HUES48 (cell line): ENCODE measurements around the gene ARL15.
"Not testable (repeated sequence)": the region's sequence is repeated elsewhere in the genome, so short reads cannot be mapped to it uniquely, and the experiment has no call there.

Experiments
- H3K27ac ChIP-seq: one replicate; pipeline ENCODE4 v1.7.0; 2013; ENCODE audit warnings: low read depth, low read length, inconsistent platforms
- H3K27me3 ChIP-seq: 2 replicates; pipeline ENCODE4 v1.6.1; 2013; ENCODE audit warnings: mild to moderate bottlenecking, low read length; ENCODE audit not compliant: control insufficient read depth, insufficient read depth
- H3K36me3 ChIP-seq: 2 replicates; pipeline ENCODE4 v1.6.1; 2013; ENCODE audit warnings: low read length; ENCODE audit not compliant: control insufficient read depth, insufficient read depth
- H3K4me1 ChIP-seq: 2 replicates; pipeline ENCODE4 v1.6.1; 2013; ENCODE audit warnings: mild to moderate bottlenecking, low read length; ENCODE audit not compliant: control insufficient read depth, insufficient read depth
- H3K4me3 ChIP-seq: 2 replicates; pipeline ENCODE4 v1.5.1; 2013; ENCODE audit warnings: mild to moderate bottlenecking, low read depth, low read length
- H3K9ac ChIP-seq: 2 replicates; pipeline ENCODE4 v1.6.1; 2013; ENCODE audit warnings: mild to moderate bottlenecking, low read depth, low read length, moderate library complexity
- H3K9me3 ChIP-seq: 2 replicates; pipeline ENCODE4 v1.6.1; 2013; ENCODE audit warnings: low read length; ENCODE audit not compliant: control insufficient read depth, insufficient read depth

The ARL15 gene

DNA sequence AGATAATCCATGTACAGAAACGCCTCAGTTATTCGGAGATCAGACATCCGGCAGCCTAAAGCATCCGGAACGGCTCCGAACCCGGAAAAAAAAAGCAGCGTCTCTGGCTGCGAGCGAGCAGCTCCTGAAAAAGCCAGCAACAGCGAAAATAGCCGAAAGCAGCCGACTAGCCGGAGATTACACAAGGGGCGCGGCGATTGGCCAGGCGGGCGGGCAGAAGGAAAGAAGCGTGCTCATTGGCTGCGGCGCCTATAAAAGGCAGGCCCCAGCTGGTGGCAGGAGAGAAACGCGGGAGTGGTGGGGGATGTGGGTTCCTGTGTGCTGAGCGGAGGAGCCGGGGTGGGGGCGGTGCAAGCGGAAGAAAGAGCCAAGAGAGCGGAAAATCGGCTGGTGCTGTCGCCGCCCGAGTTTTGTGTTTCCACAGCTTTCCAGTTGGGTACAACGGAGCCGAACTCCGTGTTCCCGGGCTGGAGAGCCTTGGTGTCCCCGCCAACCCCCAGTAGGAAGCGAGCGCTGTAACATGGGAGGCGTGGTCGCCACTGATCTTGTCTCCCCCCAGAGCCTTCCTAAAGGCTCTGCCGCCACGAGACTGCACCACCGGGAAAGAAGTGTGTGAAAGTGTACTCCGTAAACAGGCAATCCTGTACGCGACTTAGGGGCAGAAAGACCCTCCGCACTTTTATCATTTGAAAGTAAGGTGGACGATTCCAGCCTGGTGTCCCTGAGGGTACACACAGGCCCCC, at the start of gene ARL15:
ARL15 (minus strand) TSS at position 141 of the 743 bp plus-strand sequence.
- peaks cover 18% of the 10 kb centered on the region; the same call in 1 of the 2 replicates for H3K4me1 ChIP-seq
- peak within 1 kb of the TSS; percentile 66 for H3K27ac ChIP-seq

DNA sequence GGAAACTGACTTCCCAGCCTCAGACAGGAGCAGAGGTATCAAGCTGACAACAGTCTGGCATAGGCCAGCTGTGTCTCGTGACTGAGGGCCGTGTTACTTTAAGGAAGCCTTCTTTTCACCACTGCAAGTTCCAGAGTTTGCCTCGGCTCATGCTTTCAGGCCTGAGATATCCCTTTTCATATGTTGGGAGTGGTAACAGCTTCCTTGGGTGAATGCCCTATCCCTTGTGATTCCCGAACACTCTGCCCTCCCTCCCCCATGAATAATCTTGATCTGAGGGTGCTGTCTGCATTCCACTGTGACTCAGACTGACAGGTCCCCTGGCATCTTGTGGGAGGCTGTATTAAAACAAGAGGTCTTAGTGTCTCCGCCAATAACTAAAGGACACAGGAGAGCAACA, 49.7 kb upstream of the ARL15 start:
- no peak overlapping the region for H3K9ac ChIP-seq
- H3K4me3 ChIP-seq, result no peak overlapping the region
- H3K27me3 ChIP-seq, result no peaks in the 10 kb centered on the region
- H3K9me3 ChIP-seq, result no peaks in the 10 kb centered on the region; the same call in 1 of the 2 replicates
- H3K27ac ChIP-seq, result peak overlapping the region; percentile 29
- peaks cover 10% of the 10 kb centered on the region for H3K4me1 ChIP-seq
- no peaks in the 10 kb centered on the region for H3K36me3 ChIP-seq

More for the DNA sequence above, at the start of gene ARL15:
- H3K4me3 ChIP-seq, result peak within 1 kb of the TSS; percentile 99
- no peaks in the 10 kb centered on the region for H3K9me3 ChIP-seq
- H3K27me3 ChIP-seq, result peaks cover 19% of the 10 kb centered on the region
- H3K36me3 ChIP-seq, result no peaks in the 10 kb centered on the region
- H3K9ac ChIP-seq, result peak within 1 kb of the TSS; percentile 88

GRCh38 chr5:54357408-54358058, 47.2 kb upstream of the ARL15 start:
- no peak overlapping the region for H3K9ac ChIP-seq
- no peaks in the 10 kb centered on the region for H3K27me3 ChIP-seq
- peaks cover 15% of the 10 kb centered on the region for H3K9me3 ChIP-seq
- no peaks in the 10 kb centered on the region for H3K36me3 ChIP-seq
- no peak overlapping the region for H3K4me3 ChIP-seq
- H3K4me1 ChIP-seq, result peaks cover 10% of the 10 kb centered on the region
- no peak overlapping the region for H3K27ac ChIP-seq

DNA sequence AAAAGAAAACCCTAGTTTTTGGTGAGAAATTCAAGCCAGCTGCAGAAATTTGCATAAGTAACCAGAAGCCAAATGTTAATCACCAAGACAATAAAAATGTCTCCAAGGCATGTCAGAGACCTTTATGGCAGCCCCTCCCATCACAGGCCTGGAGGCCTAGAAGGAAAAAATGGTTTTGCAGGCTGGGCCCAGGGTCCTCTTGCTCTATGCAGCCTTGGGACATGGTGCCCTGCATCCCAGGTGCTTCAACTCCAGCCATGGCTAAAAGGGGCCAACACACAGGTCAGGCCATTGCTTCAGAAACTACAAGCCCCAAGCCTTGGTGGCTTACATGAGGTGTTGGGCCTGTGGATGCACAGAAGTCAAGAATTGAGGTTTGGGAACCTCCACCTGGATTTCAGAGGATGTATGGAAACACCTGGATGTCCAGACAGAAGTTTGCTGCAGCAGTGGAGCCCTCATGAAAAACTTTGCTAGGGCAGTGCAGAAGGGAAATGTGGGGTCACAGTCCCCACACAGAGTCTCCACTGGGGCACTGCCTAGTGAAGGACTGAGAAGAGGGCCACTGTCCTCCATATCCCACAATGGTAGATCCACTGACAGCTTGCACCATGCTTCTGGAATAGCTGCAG, 43.7 kb upstream of the ARL15 start:
- not testable (repeated sequence) for H3K4me1 ChIP-seq, H3K4me3 ChIP-seq, H3K36me3 ChIP-seq, H3K27me3 ChIP-seq, H3K27ac ChIP-seq, H3K9ac ChIP-seq
- H3K9me3 ChIP-seq, result peaks cover 19% of the 10 kb centered on the region

DNA sequence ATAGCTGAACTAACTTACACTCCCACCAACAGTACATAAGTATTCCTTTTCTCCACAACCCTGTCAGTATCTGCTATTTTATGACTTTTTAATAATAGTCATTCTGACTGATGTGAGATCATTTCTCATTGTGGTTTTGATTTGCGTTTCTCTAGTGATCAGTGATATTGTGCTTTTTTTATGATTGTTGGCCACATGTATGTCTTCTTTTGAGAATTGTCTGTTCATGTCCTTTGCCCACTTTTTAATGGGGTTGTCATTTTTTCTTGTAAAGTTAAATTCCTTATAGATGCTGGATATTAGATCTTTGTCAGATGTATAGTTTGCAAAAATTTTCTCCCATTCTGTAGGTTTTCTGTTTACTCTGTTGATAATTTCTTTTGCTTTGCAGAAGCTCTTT, 42.2 kb upstream of the ARL15 start:
- H3K9me3 ChIP-seq, result peaks cover 26% of the 10 kb centered on the region
- not testable (repeated sequence) for H3K36me3 ChIP-seq, H3K4me3 ChIP-seq, H3K27me3 ChIP-seq, H3K9ac ChIP-seq, H3K4me1 ChIP-seq, H3K27ac ChIP-seq

DNA sequence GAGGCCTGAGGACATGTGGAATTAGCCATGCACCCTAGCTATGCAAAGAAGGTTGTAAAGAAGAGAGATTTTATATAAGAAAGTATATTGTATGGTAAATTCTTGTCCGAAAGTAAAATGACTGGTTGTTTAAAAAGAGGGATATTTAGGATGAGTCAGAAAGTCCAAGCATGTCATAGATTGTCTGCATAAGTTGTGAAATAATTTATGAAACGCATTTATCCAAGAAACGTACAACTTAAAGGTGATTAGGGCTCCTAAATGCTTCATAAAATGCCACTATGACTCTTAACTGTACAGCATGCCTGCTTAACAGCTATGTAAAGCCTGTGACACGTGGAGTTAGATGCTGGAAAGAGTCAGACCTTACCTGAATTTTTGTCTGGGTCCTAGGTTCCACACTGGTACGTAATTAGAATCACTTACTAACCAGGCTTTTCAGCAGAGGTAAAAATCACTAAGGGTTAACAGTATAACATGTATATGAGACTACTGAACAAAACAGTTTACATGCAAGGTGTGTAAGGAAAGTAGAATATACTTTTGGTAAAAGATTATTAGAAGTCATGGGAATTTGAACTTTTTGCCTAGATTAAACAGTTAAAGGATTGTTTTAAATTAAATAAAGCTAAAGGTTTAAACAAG, 37.0 kb upstream of the ARL15 start:
- Histone ChIP-seq H3K4me1 (no peaks in the 10 kb centered on the region), H3K27me3 (no peaks in the 10 kb centered on the region), H3K4me3 (no peak overlapping the region), H3K27ac (no peak overlapping the region), H3K36me3 (no peaks in the 10 kb centered on the region), H3K9me3 (peaks cover 28% of the 10 kb centered on the region), H3K9ac (no peak overlapping the region)

DNA sequence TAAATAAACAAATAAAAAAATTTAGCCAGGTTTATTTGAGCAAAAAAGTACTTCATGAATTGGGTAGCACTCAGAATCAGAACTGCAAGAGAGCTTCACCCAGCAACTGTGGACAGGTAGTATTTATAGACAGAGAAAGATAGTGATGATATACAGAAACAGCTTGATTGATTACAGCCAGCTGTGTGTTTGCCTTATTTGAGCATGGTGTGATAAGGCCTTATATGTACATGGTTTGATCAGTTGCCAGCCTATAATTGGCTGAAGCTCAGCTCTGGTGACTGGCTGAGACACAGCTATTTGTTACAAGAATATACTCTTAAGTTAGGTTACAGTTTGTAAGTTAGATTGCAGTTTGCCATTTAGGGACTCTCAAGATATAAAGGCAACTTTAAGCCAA, 34.3 kb upstream of the ARL15 start:
- H3K36me3 ChIP-seq, result no peaks in the 10 kb centered on the region
- no peaks in the 10 kb centered on the region for H3K4me1 ChIP-seq
- H3K27ac ChIP-seq, result no peak overlapping the region
- H3K27me3 ChIP-seq, result no peaks in the 10 kb centered on the region
- H3K4me3 ChIP-seq, result no peak overlapping the region
- H3K9ac ChIP-seq, result no peak overlapping the region
- peaks cover 27% of the 10 kb centered on the region for H3K9me3 ChIP-seq

DNA sequence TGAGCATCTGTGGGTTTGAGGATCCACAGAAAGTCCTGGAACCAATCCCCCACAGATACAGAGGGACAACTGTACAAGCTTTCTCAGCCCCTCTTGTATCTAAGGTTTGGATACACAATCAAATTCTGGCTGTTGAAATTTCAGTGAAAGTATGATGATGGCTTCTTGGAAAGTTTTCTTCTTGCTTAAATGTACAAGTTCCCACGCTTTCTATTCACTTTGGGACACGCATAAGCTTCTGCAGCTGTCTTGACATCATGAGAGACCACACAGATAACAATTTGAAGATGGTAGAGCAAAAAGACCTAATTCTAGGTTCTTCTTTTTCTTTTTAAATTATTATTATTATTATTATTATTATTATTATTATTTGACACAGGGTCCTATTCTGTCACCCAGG, 31.6 kb upstream of the ARL15 start:
- Histone ChIP-seq H3K4me3 (no peak overlapping the region), H3K9me3 (peaks cover 12% of the 10 kb centered on the region), H3K27me3 (no peaks in the 10 kb centered on the region), H3K27ac (no peak overlapping the region), H3K9ac (no peak overlapping the region), H3K36me3 (no peaks in the 10 kb centered on the region), H3K4me1 (no peaks in the 10 kb centered on the region)

DNA sequence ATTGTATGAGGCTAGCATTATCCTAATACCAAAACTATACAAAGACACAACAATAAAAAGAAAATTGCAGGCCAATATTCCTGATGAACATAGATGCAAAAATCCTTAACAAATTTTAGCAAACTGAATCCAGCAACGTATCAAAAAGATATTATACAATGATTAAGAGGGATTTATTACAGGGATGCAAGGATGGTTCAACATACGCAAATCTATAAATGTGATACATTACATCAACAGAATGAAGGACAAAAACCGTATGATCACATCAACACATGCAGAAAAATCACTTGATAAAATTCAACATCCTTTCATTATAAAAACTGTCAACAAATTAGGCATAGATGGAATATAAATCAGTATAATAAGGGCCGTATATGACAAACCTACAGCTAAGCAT, 27.1 kb upstream of the ARL15 start:
- Histone ChIP-seq H3K9me3 (no peaks in the 10 kb centered on the region), H3K4me3 (no peak overlapping the region), H3K4me1 (no peaks in the 10 kb centered on the region), H3K27ac (no peak overlapping the region), H3K36me3 (no peaks in the 10 kb centered on the region), H3K9ac (no peak overlapping the region), H3K27me3 (no peaks in the 10 kb centered on the region)

- Histone ChIP-seq H3K27ac (no peak overlapping the region), H3K27me3 (no peaks in the 10 kb centered on the region), H3K9me3 (no peaks in the 10 kb centered on the region), H3K4me1 (no peaks in the 10 kb centered on the region), H3K4me3 (no peak overlapping the region), H3K9ac (no peak overlapping the region), H3K36me3 (no peaks in the 10 kb centered on the region)
Measured at GRCh38 chr5:54332720-54333119, 22.3 kb upstream of the ARL15 start.
